GM18520 (cell line): ENCODE data around the gene C4orf46.
A peak's percentile ranks its signal among the peaks of the same experiment; 100 is the strongest.
"Not testable (repeated sequence)": the region's sequence is repeated elsewhere in the genome, so short reads cannot be mapped to it uniquely, and the experiment has no call there.

Experiments used
- ATAC-seq: cut with Tn5 transposase; IDR thresholded peaks from one replicate; pipeline ENCODE4 v1.9.1; 2021; ENCODE audit not compliant: unreplicated experiment

Gene C4orf46

DNA sequence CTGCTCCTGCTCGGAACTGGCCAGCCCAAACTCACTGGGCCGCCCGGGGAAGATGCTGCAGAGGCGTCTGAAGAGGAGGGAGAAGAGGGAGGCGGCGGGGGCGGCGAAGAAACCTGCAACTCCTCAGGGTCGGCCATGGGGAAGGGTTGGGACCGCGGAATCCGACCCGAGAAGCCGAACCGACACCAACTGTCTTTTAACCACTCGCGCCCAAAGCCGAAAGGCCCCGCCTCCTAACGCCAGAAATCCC lies at the start of gene C4orf46:
C4orf46 (minus strand) TSS at position 223 of the 250 bp plus-strand sequence; CDS start at position 137, 86 bp downstream.
- no peak for ATAC-seq

DNA sequence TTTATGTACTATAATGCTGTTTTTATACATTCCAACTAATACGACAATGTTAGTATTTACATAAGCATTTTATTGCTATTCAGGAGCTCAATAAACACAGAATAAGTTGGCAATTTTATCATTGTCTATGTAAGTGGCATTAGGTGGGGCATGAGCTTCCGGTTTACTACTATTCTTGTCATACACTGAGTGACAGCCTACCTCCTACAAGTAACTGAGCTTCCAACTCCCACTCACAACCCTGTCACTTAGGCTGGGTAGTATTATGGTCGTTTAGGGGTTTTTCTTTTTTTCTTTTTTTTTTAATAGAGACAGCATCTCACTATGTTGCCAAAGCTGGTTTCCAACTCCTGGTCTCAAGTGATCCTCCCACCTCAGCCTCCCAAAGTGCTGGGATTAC lies 44.1 kb upstream of the C4orf46 start:
- ATAC-seq = no peak

DNA sequence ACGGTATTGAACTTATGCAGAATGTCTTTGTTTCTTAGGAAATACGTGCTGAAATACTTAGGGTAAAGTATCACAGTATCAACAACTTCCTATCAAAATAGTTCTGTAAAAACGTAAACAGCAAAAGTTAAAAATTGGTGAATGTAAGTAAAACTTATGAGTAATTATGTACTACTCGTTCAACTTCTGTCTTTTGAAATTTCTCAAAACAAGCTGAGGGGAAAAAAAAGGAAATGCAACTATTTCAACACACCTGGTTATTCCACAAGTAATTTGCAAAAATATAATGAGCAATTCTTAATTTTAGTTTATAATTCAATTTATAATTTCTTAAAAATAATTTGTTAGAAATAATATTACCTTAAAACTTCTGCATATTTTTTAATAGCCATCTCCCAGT lies 43.2 kb upstream of the C4orf46 start:
- ATAC-seq = no peak

DNA sequence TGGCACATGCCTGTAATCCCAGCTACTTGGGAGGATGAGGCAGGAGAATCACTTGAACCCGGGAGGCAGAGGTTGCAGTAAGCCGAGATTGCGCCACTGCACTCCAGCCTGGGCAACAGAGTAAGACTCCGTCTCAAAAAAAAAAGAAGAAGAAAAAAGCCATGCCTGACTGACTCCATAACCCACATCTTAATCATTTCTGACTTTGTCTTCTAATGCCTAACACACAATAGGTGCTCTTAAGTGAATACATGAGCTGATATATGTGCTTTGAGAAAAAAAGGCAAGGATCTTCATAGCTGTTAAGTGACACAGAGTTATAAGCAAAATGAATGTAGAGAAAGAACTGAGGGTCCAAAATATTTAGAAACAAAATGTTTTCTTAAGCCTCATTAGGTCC lies 40.9 kb upstream of the C4orf46 start:
- not testable (repeated sequence) for ATAC-seq

DNA sequence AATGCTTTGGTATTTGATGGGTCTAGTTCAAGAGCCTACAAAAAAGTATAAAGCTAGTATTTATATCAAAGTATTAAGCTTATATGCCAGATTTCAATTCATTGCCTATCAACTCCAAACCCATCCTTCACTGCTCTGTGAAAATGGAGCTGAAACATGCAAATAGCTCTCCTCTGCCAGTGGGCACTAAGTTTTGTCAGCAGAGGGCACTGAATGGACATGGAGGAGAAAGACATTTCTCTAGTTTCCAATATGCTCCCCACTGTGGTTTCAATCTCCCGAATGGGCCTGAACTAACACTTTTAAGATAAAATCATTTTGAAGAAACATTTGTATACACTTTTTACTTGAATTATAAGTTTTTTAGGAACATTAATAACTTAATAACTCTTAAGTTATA lies 39.1 kb upstream of the C4orf46 start:
- ATAC-seq = no peak

DNA sequence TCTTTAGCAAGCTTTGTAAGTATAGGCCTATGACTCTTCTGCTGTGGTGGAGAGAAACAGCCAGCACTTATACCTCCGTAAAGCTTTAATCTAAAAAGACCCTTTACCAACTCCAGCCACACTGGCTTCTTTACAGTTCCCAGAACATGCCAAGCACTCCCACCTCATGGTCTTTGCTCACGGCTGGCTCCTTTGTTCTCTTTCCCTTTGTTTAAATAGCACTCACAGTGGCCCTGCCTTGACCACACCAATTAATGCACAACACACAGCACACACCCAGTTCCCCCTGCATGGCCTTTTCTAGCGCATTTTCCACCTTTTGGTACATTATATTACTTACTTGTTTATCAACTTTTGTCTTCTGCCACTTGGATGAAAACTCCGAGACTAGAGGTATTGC lies 32.6 kb upstream of the C4orf46 start:
- no peak for ATAC-seq

DNA sequence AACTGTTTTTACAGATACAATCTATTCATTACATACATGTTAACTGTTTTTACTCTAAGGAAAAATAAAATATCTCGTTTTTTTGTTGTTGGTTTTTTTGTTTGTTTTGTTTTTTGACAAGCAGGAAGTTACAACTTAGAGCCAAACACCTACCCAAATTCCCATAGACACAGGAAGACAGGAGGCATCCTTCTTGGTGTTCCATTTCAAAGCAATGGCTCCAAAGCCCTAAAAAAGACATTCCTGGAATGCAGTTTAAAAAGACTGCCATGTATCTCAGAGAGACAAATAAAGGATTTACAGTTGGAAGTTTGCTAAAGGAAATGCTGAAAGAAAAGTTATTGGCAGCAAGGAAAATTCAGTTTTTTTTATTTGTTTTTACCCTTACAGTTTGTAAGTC lies 17.1 kb upstream of the C4orf46 start:
- ATAC-seq = no peak

DNA sequence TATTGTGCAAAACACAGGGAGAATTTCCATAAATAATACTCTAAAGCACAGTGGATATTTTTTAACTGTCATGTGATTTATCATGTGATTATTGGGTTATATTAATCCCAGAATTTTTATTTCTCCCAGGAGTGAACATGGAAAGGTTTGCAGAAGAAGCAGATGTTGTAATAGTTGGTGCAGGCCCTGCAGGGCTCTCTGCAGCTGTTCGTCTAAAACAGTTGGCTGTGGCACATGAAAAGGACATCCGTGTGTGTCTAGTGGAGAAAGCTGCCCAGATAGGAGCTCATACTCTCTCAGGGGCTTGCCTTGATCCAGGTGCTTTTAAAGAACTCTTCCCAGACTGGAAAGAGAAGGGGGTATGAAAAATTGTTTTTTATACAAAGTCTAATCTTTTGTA lies 10.4 kb upstream of the C4orf46 start:
- ATAC-seq = no peak

DNA sequence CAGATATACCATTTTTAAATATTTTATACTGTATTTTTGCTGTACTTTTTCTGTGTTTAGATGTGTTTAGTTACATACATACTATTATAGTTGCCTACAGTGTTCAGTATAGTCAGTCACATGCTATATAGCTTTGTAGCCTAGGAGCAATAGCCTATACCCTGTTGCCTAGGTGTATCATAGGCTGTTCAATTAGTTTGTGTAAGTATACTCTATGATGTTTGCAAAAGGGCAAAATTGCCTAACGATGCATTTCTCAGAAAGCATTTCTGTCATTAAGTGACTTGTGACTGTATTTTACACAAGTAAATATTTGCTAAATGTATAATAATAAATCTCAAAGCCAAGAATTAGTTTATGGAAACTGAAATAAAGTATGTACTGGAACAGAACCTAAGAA lies 9.9 kb upstream of the C4orf46 start:
- no peak for ATAC-seq

DNA sequence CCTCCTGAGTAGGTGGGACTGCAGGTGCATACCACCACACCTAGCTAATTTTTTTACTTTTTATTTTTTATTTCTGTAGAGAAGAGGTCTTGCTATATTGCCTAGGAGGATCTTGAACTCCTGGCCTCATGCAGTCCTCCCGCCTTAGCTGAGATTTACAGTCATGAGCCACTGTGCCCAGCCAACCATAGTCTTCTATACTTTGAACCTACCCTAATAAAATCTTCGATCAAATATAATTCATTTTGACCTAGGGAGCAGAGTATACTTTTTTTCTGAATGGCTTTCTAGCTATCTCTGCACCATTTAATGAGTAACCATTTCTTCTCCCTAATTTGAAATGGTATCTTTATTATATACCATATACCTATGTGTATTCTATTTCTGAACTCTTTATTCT lies 7.1 kb upstream of the C4orf46 start:
- ATAC-seq = no peak

DNA sequence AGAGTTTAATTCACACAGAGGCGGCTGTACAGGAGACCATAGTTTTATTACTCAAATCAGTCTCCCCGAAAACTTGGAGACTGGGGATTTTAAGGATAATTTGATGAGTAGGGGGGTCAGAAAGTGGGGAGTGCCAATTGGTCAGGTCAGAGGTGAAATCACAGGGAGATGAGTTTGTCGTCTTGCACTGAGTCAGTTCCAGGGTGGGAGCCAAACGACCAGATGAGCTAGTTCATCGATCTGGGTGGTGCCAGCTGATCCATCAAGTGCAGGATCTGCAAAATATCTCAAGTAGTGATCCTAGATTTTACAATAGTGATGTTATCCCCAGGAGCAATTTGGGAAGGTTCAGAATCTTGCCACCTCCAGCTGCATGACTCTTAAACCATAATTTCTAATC lies 4.4 kb upstream of the C4orf46 start:
- ATAC-seq = no peak

DNA sequence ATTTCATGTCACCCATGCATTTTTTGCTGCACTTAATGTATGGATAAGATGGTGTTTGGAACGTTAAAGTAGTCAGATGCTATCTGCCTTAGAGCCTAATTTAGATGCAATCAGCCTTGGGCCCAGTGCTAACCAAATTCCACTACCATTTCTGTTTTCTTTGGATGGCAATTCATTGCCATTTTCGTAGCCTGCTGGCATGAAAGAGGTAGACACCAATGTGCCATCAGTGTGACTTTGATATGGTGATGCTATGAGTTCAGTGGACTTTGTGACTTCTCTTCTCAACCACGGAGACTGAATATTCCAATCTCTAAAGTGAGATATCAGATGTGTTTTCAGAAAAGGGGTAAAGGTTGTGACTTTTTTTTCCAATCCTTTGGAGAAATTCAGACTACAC lies 1.9 kb upstream of the C4orf46 start:
- no peak for ATAC-seq

DNA sequence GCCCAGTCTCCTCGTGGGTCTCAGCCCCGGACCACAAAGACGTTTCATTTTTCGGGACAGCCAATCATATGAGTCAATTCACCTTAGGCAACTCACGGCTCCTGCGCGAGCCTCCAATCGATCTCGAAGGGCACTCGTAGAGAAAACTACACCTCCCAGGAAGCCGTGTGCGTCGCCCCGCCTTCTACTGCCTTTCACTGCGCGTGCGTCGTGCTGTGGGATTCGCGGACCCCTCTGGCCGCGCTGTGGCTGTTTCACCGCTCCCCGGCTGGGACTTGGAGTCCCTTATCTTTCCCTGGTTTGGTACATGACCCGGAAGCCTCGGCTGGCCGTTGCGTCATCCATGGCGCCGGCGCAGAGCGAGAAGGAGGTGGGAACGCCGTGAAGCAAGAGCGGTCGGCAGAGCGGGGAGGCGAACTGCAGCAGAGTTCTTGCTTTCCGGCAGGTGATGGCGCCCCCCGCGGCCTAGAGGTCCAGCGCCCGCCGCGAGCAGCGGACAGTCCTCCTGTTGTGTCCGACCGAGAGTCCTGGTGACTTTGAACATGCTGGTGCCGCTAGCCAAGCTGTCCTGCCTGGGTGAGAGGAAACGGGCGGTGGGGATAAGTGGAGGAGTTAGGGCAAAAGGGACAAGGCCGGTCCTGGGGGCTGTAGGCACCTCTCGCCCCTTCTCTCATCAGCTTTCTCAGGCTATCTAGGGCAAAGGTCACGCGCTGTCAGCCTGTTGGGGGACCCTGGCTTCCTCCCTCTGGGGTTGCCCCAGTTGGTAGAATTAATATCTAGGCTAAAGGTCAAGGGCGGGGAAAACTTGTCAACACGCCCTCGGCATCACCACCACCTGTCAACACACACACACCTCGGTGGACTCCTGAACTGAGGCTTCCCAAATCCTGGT lies 474 bp upstream of the C4orf46 start, which contains the start of gene ETFDH:
ETFDH (plus strand) TSS at position 382 of the 892 bp plus-strand sequence; CDS start at position 543, 161 bp downstream.
- ATAC-seq = peak; percentile 87

DNA sequence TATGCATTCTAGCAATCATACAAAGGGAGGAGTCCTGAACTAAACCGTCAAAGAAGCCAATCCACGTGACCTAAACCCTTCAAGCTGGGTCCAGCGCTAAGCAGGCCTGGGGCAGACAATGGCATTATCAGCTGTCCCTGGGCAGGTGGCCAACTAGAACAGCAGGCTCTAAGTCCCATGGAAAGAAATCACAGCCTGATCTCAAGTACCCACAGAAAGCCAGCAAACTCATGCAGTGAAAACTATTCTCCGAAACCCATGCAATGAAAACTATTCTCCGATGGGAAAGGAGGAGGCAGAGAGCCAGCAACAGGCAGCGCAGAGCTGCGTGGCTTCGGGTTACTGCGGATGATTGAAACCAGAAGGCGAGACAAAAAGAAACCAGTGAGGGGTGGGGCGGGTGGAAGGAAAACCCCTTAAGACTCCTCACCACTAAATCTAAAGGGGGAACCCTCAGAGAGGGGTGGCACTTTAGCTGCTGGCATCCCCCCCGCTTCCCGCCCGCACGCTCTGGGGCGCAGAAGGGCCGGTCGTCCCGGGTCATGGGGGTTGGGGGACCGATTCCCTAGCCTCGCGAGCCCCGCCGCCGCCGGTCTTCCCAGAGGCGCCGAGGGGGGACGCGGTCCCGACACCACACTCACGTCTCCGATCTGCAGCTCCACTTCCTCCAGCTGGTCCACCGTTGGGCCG lies 567 bp downstream of the C4orf46 start:
- ATAC-seq = peak; percentile 13

DNA sequence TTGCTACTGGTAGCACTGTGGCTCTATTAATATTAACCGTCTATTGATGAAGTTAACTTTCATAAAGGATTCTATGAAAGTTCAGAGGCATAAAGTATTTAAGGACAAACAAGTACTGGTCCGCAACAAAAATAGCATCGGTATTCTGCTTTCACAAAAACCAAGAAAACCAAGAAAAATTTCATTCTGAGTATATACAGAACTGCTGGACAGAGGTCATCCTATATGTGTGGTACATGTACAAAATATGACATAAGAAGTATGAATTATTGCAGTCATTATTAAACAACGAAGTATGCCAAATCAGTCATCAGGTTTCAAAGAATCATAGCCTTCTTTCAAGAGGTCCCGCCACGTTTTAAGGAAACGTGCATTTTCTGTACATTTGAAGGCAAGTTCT lies 2.4 kb downstream of the C4orf46 start:
- ATAC-seq = no peak

DNA sequence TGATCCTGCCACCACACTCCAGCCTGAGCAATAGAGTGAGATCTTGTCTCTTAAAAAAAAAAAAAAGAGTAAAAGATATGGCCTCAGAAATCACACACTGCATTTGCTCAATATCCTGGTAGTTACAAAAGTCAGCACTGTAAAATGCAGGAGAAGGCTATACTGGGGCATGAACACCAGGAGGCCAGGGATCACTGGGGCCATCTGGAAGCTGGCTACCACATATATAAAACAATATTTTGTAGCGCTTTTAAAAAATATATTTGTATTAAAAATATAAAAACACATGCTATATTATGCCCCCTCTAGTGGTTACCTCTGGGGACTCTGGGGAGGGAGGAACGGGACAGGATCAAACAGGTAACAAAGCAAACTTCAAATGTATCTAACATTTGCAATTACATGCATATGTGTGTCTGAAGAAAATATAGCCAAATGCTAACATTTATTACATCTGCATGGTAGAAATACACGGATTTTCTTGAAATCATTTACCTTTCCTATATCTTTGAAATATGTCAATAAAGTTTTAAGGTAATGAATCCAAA lies 4.0 kb downstream of the C4orf46 start:
- no peak for ATAC-seq

DNA sequence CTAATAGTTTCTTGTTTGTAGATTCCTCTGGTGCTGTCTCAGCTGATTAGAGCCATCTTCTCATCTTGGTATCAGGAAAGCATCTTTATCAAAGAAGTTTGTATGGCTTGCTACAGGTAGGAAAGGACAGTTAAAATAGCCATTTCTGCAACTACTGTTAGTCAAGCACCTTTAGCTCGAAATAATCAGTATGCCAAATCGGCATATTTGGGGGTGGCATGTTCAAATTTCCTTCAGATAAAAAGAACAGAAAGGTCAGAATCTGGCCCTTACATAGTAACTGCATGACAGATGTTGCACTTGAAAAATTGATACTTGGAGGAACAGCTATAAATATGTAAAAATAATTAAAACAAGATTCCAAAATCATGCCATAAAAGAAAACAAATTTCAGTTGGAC lies 4.8 kb downstream of the C4orf46 start:
- no peak for ATAC-seq

DNA sequence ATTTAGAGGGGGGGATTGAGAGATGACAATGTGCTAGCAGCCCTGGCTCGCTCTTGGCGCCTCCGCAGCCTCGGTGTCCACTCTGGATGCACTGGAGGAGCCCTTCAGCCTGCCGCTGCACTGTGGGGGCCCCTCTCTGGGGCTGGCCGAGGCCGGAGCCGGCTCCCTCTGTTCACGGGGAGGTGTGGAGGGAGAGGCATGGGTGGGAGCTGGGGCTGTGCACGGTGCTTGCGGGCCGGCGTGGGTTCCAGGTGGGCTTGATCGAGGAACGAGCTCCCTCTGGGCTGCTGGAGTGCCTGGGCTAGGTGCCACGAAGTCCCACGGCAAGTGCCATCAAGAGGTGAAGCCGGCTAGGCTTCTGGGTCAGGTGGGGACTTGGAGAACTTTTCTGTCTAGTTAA lies 6.9 kb downstream of the C4orf46 start:
- ATAC-seq = no peak

DNA sequence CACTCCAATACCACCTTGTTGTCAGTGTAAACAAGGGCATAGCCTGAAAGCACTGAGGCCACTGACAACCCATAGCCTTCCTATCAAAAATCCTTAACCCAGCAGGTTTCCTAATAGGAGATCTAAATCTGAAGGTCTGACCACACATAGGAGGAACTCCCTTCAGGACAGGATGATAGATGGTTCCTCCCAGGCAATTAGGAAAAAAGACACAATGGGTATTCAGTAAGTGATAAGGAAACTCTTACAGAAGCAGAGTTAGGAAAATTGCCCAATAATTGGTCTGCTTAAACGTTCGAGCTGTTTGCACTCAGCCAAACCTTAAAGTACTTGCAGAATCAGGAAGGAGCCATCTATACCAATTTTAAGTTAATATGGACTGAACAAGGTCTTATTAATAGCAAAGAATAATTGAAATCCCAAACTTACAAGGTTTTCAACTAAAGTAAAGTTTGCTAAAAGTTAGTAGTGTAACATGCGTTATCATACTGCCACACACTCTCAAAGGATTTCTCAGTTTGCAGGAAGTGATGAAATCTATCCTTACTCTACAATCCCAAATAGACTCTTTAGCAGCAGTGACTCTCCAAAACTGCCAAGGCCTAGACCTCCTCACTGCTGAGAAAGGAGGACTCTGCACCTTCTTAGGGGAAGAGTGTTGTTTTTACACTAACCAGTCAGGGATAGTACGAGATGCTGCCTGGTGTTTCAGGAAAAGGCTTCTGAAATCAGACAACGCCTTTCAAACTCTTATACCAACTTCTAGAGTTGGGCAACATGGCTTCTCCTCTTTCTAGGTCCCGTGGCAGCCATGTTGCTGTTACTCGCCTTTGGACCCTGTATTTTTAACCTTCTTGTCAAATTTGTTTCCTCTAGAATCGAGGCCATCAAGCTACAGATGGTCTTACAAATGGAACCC lies 7.7 kb downstream of the C4orf46 start:
- not testable (repeated sequence) for ATAC-seq

DNA sequence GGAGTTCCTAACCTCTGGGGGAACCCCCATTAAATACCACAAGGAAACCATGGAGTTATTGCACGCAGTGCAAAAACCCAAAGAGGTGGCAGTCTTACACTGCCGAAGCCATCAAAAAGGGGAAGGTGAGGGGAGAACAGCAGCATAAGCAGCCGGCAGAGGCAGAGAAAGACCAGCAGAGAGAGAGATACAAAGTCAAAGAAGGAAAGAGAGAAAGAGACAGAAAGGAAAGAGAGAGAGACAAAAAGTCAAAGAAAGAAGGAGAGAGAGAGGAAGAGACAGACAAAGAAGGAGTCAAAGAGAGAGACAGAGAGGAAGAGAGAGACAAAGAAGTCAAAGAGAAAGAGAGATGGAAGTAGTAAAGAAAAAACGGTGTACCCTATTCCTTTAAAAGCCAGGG lies 8.4 kb downstream of the C4orf46 start:
- ATAC-seq = not testable (repeated sequence)

DNA sequence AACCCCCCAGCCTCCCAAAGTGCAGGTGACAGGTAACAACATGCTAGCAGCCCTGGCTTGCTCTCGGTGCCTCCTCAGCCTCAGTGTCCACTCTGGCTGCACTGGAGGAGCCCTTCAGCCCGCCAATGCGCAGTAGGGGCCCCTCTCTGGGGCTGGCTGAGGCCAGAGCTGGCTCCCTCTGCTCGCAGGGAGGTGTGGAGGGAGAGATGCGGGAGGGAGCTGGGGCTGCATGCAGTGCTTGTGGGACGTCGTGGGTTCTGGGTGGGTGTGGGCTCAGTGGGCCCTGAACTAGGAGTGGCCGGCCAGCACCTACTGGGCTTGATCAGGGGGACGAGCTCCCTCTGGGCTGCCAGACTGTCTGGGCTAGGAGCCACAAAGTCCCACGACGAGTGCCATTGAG lies 14.4 kb downstream of the C4orf46 start:
- ATAC-seq = no peak
